ENCODE measurements around the gene TRIM24.

Gene TRIM24

DNA sequence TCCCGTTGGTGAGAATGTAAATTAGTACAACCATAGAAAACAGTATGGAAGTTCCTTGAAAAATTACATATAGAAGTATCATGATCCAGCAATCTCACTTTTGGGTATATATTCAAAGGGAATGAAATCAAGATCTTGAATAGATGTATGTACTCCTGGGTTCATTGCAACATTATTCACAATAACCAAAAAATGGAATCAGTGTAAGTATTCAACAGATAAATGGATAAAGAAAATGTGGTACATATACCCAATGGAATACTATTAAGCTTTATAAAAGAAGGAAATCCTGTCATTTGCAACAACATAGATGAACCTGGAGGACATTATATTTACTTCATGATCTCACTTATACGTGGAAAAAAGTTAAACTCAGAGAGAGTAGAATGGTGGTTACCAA, 86.8 kb downstream of the TRIM24 start:
- Histone ChIP-seq H3K27me3 (replicated peaks; ENCODE audit: control insufficient read depth, insufficient read depth, low read length, poor library complexity, severe bottlenecking) (no peaks in the 10 kb centered on the region), H3K27ac (ENCODE audit: insufficient read depth, low read length, poor library complexity, severe bottlenecking) (no peak overlapping the region), H3K4me1 (ENCODE audit: control insufficient read depth, insufficient read depth, low read length, poor library complexity, severe bottlenecking) (no peaks in the 10 kb centered on the region), H3K36me3 (ENCODE audit: control insufficient read depth, insufficient read depth, low read length) (peaks cover 22% of the 10 kb centered on the region), H3K4me3 (ENCODE audit: insufficient read depth, low read depth, low read length, poor library complexity, severe bottlenecking) (no peak overlapping the region), H3K9me3 (ENCODE audit: control insufficient read depth, low read length) (no peaks in the 10 kb centered on the region)
- no peak for DNase-seq

DNA sequence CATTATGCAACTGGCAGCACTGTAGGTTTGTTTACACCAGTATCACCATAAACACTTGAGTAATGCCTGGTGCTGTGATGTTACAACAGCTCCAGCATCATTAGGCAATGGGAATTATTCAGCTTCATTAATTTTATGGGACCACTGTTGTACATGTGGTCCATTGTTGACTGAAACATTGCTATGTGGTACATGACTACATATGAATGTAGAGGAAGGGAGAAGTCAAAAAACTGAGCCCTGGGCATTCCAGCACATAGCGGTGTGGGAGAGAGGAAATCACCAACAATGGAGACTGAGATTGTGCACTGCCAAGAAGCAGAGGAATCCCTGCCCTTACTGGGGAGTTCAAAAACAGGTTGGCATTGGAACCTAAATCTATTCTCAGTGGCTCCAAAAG, 89.0 kb downstream of the TRIM24 start:
- Histone ChIP-seq H3K27ac (ENCODE audit: insufficient read depth, low read length, poor library complexity, severe bottlenecking) (no peak overlapping the region), H3K9me3 (ENCODE audit: control insufficient read depth, low read length) (no peaks in the 10 kb centered on the region), H3K4me3 (ENCODE audit: insufficient read depth, low read depth, low read length, poor library complexity, severe bottlenecking) (no peak overlapping the region), H3K4me1 (ENCODE audit: control insufficient read depth, insufficient read depth, low read length, poor library complexity, severe bottlenecking) (no peaks in the 10 kb centered on the region), H3K36me3 (ENCODE audit: control insufficient read depth, insufficient read depth, low read length) (peaks cover 44% of the 10 kb centered on the region), H3K27me3 (replicated peaks; ENCODE audit: control insufficient read depth, insufficient read depth, low read length, poor library complexity, severe bottlenecking) (no peaks in the 10 kb centered on the region)
- DNase-seq, result no peak

DNA sequence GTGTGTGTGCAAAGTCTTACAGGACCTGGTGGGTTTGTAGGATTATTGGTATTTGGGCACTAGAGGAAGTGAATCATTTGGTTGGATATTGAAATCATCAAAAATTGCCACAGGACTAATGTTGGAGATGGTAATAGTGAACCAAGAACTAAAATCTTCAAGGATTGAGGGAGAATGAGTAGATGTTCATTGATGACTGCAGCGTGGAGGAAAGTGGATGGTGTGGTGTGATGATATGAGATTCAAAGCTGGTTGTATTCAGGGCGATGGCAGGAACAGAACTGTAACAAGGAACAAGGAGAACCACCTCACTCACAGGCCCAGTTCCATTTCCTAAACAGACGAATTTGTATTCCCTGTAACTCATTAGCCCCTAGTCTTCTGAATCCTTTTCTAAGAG, 90.3 kb downstream of the TRIM24 start:
- Histone ChIP-seq H3K4me3 (ENCODE audit: insufficient read depth, low read depth, low read length, poor library complexity, severe bottlenecking) (no peak overlapping the region), H3K9me3 (ENCODE audit: control insufficient read depth, low read length) (no peaks in the 10 kb centered on the region), H3K27me3 (replicated peaks; ENCODE audit: control insufficient read depth, insufficient read depth, low read length, poor library complexity, severe bottlenecking) (no peaks in the 10 kb centered on the region), H3K36me3 (ENCODE audit: control insufficient read depth, insufficient read depth, low read length) (peaks cover 53% of the 10 kb centered on the region), H3K27ac (ENCODE audit: insufficient read depth, low read length, poor library complexity, severe bottlenecking) (no peak overlapping the region), H3K4me1 (ENCODE audit: control insufficient read depth, insufficient read depth, low read length, poor library complexity, severe bottlenecking) (no peaks in the 10 kb centered on the region)
- no peak for DNase-seq

DNA sequence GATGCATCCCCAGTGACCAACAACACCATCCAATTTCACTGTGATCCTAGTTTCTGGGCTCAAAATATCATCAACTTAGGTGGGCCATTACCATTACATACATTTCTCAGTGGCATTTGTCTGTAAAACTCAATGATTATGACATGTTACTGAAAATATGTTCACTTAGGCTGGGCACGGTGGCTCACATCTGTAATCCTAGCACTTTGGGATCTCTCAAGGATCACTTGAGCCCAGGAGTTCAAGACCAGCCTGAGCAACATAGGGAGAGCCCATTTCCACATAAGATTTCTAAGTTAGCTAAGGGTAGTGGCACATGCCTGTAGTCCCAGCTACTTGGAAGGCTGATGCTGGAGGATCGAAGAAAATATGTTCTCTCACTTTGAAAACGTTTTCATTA, 91.0 kb downstream of the TRIM24 start:
- H3K4me3 ChIP-seq (ENCODE audit: insufficient read depth, low read depth, low read length, poor library complexity, severe bottlenecking), result no peak overlapping the region
- no peak overlapping the region for H3K27ac ChIP-seq (ENCODE audit: insufficient read depth, low read length, poor library complexity, severe bottlenecking)
- H3K9me3 ChIP-seq (ENCODE audit: control insufficient read depth, low read length), result no peaks in the 10 kb centered on the region
- peaks cover 53% of the 10 kb centered on the region for H3K36me3 ChIP-seq (ENCODE audit: control insufficient read depth, insufficient read depth, low read length)
- no peaks in the 10 kb centered on the region for H3K4me1 ChIP-seq (ENCODE audit: control insufficient read depth, insufficient read depth, low read length, poor library complexity, severe bottlenecking)
- no peak for DNase-seq
- H3K27me3 ChIP-seq (replicated peaks; ENCODE audit: control insufficient read depth, insufficient read depth, low read length, poor library complexity, severe bottlenecking), result no peaks in the 10 kb centered on the region

DNA sequence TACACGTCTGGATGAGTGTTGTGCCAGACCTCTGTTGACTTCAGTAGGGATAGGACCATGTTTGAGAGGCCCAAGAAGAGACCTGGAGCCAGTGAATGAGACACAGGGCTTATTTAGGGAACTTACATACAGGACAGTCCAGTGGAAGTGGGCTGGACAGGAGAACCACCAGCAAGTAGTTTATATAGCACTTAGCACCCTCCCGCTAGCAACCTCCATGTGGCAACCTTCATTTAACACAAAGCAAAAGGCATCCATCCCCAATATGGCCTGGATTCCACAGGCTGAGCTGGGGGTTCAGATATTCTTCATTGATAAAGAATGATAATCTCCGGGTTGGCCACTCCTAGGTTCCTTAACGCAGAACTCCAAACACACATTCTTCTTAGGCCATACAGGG, 93.7 kb downstream of the TRIM24 start:
- H3K4me1 ChIP-seq (ENCODE audit: control insufficient read depth, insufficient read depth, low read length, poor library complexity, severe bottlenecking), result no peaks in the 10 kb centered on the region
- DNase-seq, result no peak
- H3K27me3 ChIP-seq (replicated peaks; ENCODE audit: control insufficient read depth, insufficient read depth, low read length, poor library complexity, severe bottlenecking), result no peaks in the 10 kb centered on the region
- peaks cover 80% of the 10 kb centered on the region for H3K36me3 ChIP-seq (ENCODE audit: control insufficient read depth, insufficient read depth, low read length)
- no peak overlapping the region for H3K4me3 ChIP-seq (ENCODE audit: insufficient read depth, low read depth, low read length, poor library complexity, severe bottlenecking)
- peaks cover 17% of the 10 kb centered on the region for H3K9me3 ChIP-seq (ENCODE audit: control insufficient read depth, low read length)
- no peak overlapping the region for H3K27ac ChIP-seq (ENCODE audit: insufficient read depth, low read length, poor library complexity, severe bottlenecking)

DNA sequence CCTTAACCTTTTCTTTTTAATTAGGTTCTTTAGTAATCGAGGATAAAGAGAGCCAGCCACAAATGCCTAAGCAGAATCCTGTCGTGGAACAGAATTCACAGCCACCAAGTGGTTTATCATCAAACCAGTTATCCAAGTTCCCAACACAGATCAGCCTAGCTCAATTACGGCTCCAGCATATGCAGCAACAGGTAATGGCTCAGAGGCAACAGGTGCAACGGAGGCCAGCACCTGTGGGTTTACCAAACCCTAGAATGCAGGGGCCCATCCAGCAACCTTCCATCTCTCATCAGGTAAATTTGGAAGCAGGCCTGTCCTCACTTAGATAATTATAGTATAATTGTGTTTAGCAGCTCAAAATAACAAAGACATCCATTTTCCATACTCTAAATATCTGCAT, 94.6 kb downstream of the TRIM24 start:
- H3K36me3 ChIP-seq (ENCODE audit: control insufficient read depth, insufficient read depth, low read length), result peaks cover 86% of the 10 kb centered on the region
- DNase-seq, result no peak
- H3K4me1 ChIP-seq (ENCODE audit: control insufficient read depth, insufficient read depth, low read length, poor library complexity, severe bottlenecking), result no peaks in the 10 kb centered on the region
- no peak overlapping the region for H3K27ac ChIP-seq (ENCODE audit: insufficient read depth, low read length, poor library complexity, severe bottlenecking)
- no peaks in the 10 kb centered on the region for H3K27me3 ChIP-seq (replicated peaks; ENCODE audit: control insufficient read depth, insufficient read depth, low read length, poor library complexity, severe bottlenecking)
- H3K9me3 ChIP-seq (ENCODE audit: control insufficient read depth, low read length), result peaks cover 17% of the 10 kb centered on the region
- H3K4me3 ChIP-seq (ENCODE audit: insufficient read depth, low read depth, low read length, poor library complexity, severe bottlenecking), result no peak overlapping the region

DNA sequence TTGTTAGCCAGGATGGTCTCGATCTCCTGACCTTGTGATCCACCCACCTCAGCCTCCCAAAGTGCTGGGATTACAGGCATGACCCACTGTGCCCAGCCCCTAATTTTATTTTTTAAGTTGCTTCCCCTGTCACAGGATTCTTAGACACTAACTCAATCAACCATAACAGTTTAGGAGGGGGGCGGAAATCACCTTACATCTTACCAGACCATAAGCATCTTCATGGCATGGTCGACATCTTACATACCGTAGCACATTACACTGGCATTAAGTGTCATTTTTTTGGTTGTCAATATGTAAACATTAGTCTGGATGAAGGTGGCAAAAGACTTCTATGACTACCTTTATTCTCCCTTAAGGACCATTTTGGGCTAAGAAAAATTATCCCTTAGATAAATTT, 95.6 kb downstream of the TRIM24 start:
- H3K27me3 ChIP-seq (replicated peaks; ENCODE audit: control insufficient read depth, insufficient read depth, low read length, poor library complexity, severe bottlenecking), result no peaks in the 10 kb centered on the region
- H3K4me3 ChIP-seq (ENCODE audit: insufficient read depth, low read depth, low read length, poor library complexity, severe bottlenecking), result no peak overlapping the region
- peaks cover 17% of the 10 kb centered on the region for H3K9me3 ChIP-seq (ENCODE audit: control insufficient read depth, low read length)
- no peak overlapping the region for H3K27ac ChIP-seq (ENCODE audit: insufficient read depth, low read length, poor library complexity, severe bottlenecking)
- peaks cover 89% of the 10 kb centered on the region for H3K36me3 ChIP-seq (ENCODE audit: control insufficient read depth, insufficient read depth, low read length)
- no peak for DNase-seq
- H3K4me1 ChIP-seq (ENCODE audit: control insufficient read depth, insufficient read depth, low read length, poor library complexity, severe bottlenecking), result no peaks in the 10 kb centered on the region

DNA sequence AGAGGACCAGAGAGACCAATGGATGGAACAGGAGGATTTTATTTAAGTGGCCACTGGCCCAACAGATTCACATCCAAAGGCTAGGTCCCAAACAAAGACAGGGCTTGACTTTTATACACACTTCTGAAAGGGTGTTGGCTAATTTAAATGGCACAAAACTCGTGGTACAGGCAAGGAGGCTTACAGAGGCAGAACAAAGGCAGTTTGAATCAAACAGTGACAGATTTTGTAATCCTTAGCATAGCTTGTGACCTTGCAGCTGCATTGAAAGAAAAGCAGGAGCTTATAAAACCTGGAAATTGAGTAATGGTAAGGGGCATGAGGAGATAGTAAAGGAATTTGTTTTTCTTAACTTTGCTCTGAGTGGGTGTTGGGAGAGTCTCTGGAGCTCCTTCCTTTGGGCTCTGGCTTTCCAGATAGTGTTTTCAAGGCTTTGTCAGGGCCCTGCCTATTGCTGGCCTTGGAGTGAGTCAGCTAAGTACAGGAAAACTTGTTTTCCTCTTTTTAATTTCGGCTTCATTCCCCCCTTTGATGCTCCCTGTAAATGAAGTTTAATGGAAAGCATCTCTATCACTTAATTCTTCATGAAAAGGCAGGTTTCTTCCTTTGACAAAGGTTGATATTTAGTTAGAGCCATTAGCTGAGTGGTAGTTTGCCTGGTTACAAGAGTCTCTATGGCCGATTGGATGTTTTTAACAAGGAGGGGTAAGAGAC, 96.9 kb downstream of the TRIM24 start:
- Histone ChIP-seq H3K27ac (ENCODE audit: insufficient read depth, low read length, poor library complexity, severe bottlenecking) (no peak overlapping the region), H3K4me3 (ENCODE audit: insufficient read depth, low read depth, low read length, poor library complexity, severe bottlenecking) (no peak overlapping the region), H3K36me3 (ENCODE audit: control insufficient read depth, insufficient read depth, low read length) (peaks cover 89% of the 10 kb centered on the region), H3K9me3 (ENCODE audit: control insufficient read depth, low read length) (peaks cover 17% of the 10 kb centered on the region), H3K27me3 (replicated peaks; ENCODE audit: control insufficient read depth, insufficient read depth, low read length, poor library complexity, severe bottlenecking) (no peaks in the 10 kb centered on the region), H3K4me1 (ENCODE audit: control insufficient read depth, insufficient read depth, low read length, poor library complexity, severe bottlenecking) (no peaks in the 10 kb centered on the region)
- DNase-seq, result no peak

DNA sequence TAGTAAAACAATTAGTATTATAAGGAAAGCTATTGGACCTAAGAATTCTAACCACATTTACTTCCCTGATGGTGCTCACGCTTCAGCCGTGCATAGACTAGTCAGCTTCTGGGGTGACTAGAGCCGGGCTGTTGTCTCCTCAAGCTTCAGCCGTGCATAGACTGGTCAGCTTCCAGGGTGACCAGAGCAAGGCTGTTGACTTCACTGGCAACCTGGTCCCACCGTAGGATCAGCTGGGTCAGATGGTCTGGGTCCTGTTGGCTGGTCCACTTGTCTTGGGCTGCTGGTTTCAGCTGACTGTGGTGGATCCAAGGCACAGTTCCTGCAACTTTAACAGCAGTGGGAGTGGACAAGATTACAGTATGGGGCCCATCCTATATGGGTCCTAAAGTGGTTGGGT, 99.4 kb downstream of the TRIM24 start:
- Histone ChIP-seq H3K4me3 (ENCODE audit: insufficient read depth, low read depth, low read length, poor library complexity, severe bottlenecking) (no peak overlapping the region), H3K4me1 (ENCODE audit: control insufficient read depth, insufficient read depth, low read length, poor library complexity, severe bottlenecking) (no peaks in the 10 kb centered on the region), H3K27me3 (replicated peaks; ENCODE audit: control insufficient read depth, insufficient read depth, low read length, poor library complexity, severe bottlenecking) (no peaks in the 10 kb centered on the region), H3K36me3 (ENCODE audit: control insufficient read depth, insufficient read depth, low read length) (peaks cover 89% of the 10 kb centered on the region), H3K9me3 (ENCODE audit: control insufficient read depth, low read length) (peaks cover 17% of the 10 kb centered on the region), H3K27ac (ENCODE audit: insufficient read depth, low read length, poor library complexity, severe bottlenecking) (no peak overlapping the region)
- DNase-seq, result no peak

DNA sequence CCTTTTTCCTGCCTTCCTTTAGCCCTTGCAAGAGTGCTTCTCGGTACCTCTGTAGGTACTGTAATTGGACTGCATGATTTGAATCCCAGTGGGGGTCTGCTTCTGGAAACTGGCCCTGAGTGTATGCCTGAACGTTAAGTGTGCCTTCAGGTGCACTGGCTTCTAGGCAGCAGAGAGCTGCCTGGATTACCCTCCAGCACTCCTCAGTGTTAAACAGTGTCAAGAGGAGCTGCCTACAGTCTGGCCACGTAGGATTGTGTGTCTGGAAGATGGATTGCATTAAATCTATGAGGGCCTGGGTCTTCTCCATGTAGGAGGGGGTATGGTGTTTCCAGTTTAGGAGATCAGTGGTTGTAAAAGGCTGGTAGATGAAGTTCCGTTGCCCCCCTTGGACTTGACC, 103.7 kb downstream of the TRIM24 start:
- H3K9me3 ChIP-seq (ENCODE audit: control insufficient read depth, low read length), result peaks cover 7% of the 10 kb centered on the region
- no peaks in the 10 kb centered on the region for H3K27me3 ChIP-seq (replicated peaks; ENCODE audit: control insufficient read depth, insufficient read depth, low read length, poor library complexity, severe bottlenecking)
- H3K4me3 ChIP-seq (ENCODE audit: insufficient read depth, low read depth, low read length, poor library complexity, severe bottlenecking), result no peak overlapping the region
- DNase-seq, result no peak
- H3K4me1 ChIP-seq (ENCODE audit: control insufficient read depth, insufficient read depth, low read length, poor library complexity, severe bottlenecking), result no peaks in the 10 kb centered on the region
- peaks cover 76% of the 10 kb centered on the region for H3K36me3 ChIP-seq (ENCODE audit: control insufficient read depth, insufficient read depth, low read length)
- H3K27ac ChIP-seq (ENCODE audit: insufficient read depth, low read length, poor library complexity, severe bottlenecking), result no peak overlapping the region

Measured in effector memory CD4-positive, alpha-beta T cell (primary cell).